ENCODE data around the gene JAK1. TPM values are rescaled to one million over a fixed set of nuclear protein-coding genes. Genes with fewer than 3 reads are reported as not detected.
"Not testable (repeated sequence)": the region's sequence is repeated elsewhere in the genome, so short reads cannot be mapped to it uniquely, and the experiment has no call there.

JAK1 gene
- total and polyA plus RNA-seq, 3 experiments from 2014 or later = 106 to 300 (median 108) TPM

GRCh38 chr1:64934115-64934877 is 32.1 kb downstream of the JAK1 start:
- H3K4me3 ChIP-seq (ENCODE audit: low read length) = no peak overlapping the region
- CTCF ChIA-PET = no interaction called here

GRCh38 chr1:64933296-64934070 is 32.9 kb downstream of the JAK1 start:
- Histone ChIP-seq H3K4me1 (ENCODE audit: insufficient read depth, low read length) (peaks cover 42% of the 10 kb centered on the region), H3K4me3 (ENCODE audit: low read length) (no peak overlapping the region), H3K36me3 (ENCODE audit: insufficient read depth, low read length) (no peaks in the 10 kb centered on the region), H3K27me3 (ENCODE audit: insufficient read depth, low read length, poor library complexity, severe bottlenecking) (no peaks in the 10 kb centered on the region), H3K9me3 (ENCODE audit: low read length) (no peaks in the 10 kb centered on the region), H3K27ac (ENCODE audit: low read depth, low read length) (no peak overlapping the region)
- no peaks in the 10 kb centered on the region for H3K9me3 Mint-ChIP-seq
- peaks cover 0 to 2% of the 10 kb centered on the region in 2 donors for H3K27me3 Mint-ChIP-seq
- H3K4me3 Mint-ChIP-seq = peak overlapping the region in 5 of 7 donors; percentile 9 to 64 (median 29)
- CTCF ChIA-PET = interaction anchor here (1.3 kb wide), 1 partner anchor 65 kb away, joined by 3 read pairs; no protein-coding TSS in a partner anchor
- peaks cover 0 to 20% (median 3%) of the 10 kb centered on the region in 3 donors for H3K36me3 Mint-ChIP-seq
- DNase-seq = peak in 1 of 5 donors; percentile 21
- H3K4me1 Mint-ChIP-seq = peaks cover 87 to 93% (median 92%) of the 10 kb centered on the region in 3 donors
- POLR2A ChIA-PET = no interaction called here
- H3K27ac Mint-ChIP-seq = peak overlapping the region; percentile 32 to 82 (median 40)

More at GRCh38 chr1:64934115-64934877, 32.1 kb downstream of the JAK1 start:
- POLR2A ChIA-PET = no interaction called here
- Histone ChIP-seq H3K4me1 (ENCODE audit: insufficient read depth, low read length) (peaks cover 36% of the 10 kb centered on the region), H3K27ac (ENCODE audit: low read depth, low read length) (no peak overlapping the region), H3K9me3 (ENCODE audit: low read length) (no peaks in the 10 kb centered on the region), H3K27me3 (ENCODE audit: insufficient read depth, low read length, poor library complexity, severe bottlenecking) (no peaks in the 10 kb centered on the region), H3K36me3 (ENCODE audit: insufficient read depth, low read length) (no peaks in the 10 kb centered on the region)
- H3K4me3 Mint-ChIP-seq = peak overlapping the region in 5 of 7 donors; percentile 9 to 64 (median 26)
- H3K36me3 Mint-ChIP-seq = peaks cover 0 to 20% (median 3%) of the 10 kb centered on the region in 3 donors
- H3K4me1 Mint-ChIP-seq = peaks cover 86 to 93% (median 92%) of the 10 kb centered on the region in 3 donors
- no peaks in the 10 kb centered on the region for H3K9me3 Mint-ChIP-seq
- no peak for DNase-seq
- H3K27ac Mint-ChIP-seq = peak overlapping the region; percentile 2 to 76 (median 42)
- H3K27me3 Mint-ChIP-seq = peaks cover 0 to 2% of the 10 kb centered on the region in 2 donors

GRCh38 chr1:64932962-64933295 is 33.4 kb downstream of the JAK1 start:
- H3K36me3 ChIP-seq (ENCODE audit: insufficient read depth, low read length) = no peaks in the 10 kb centered on the region
- no peak for DNase-seq
- POLR2A ChIA-PET = interaction anchor here (0.6 kb wide), 1 partner anchor 105 kb away, joined by 4 read pairs; no protein-coding TSS in a partner anchor
- H3K9me3 Mint-ChIP-seq = no peaks in the 10 kb centered on the region
- H3K27me3 ChIP-seq (ENCODE audit: insufficient read depth, low read length, poor library complexity, severe bottlenecking) = no peaks in the 10 kb centered on the region
- H3K4me1 ChIP-seq (ENCODE audit: insufficient read depth, low read length) = peaks cover 47% of the 10 kb centered on the region
- no peak overlapping the region for H3K27ac ChIP-seq (ENCODE audit: low read depth, low read length)
- H3K4me1 Mint-ChIP-seq = peaks cover 89 to 94% (median 92%) of the 10 kb centered on the region in 3 donors
- no peaks in the 10 kb centered on the region for H3K9me3 ChIP-seq (ENCODE audit: low read length)
- peak overlapping the region; percentile 2 to 82 (median 40) for H3K27ac Mint-ChIP-seq
- H3K27me3 Mint-ChIP-seq = peaks cover 0 to 2% of the 10 kb centered on the region in 2 donors
- H3K4me3 Mint-ChIP-seq = peak overlapping the region in 4 of 7 donors; percentile 14 to 64 (median 26)
- CTCF ChIA-PET = interaction anchor here (1.2 to 1.3 kb wide), 2 partner anchors 10 to 64 kb away, joined by 3 read pairs; no protein-coding TSS in a partner anchor
- H3K36me3 Mint-ChIP-seq = peaks cover 0 to 20% (median 3%) of the 10 kb centered on the region in 3 donors
- no peak overlapping the region for H3K4me3 ChIP-seq (ENCODE audit: low read length)

GRCh38 chr1:64930640-64931039 is 35.7 kb downstream of the JAK1 start:
- H3K9me3 Mint-ChIP-seq; H3K27me3 Mint-ChIP-seq; H3K9me3 ChIP-seq (ENCODE audit: low read length); H3K4me3 ChIP-seq (ENCODE audit: low read length); H3K27ac ChIP-seq (ENCODE audit: low read depth, low read length); POLR2A ChIA-PET; CTCF ChIA-PET; DNase-seq; H3K27me3 ChIP-seq (ENCODE audit: insufficient read depth, low read length, poor library complexity, severe bottlenecking); H3K36me3 ChIP-seq (ENCODE audit: insufficient read depth, low read length): not testable (repeated sequence)
- Mint-ChIP-seq H3K27ac (peak overlapping the region in 1 of 8 donors; percentile 51), H3K36me3 (peaks cover 3 to 29% (median 4%) of the 10 kb centered on the region in 3 donors), H3K4me3 (peak overlapping the region in 1 of 7 donors; percentile 26), H3K4me1 (peaks cover 91 to 94% (median 93%) of the 10 kb centered on the region in 3 donors)
- H3K4me1 ChIP-seq (ENCODE audit: insufficient read depth, low read length) = peaks cover 59% of the 10 kb centered on the region

- CTCF ChIA-PET = interaction anchor here (0.6 kb wide), 1 partner anchor 37 kb away, joined by 3 read pairs; no protein-coding TSS in a partner anchor
- peaks cover 91 to 94% (median 93%) of the 10 kb centered on the region in 3 donors for H3K4me1 Mint-ChIP-seq
These were observed 37.1 kb downstream of the JAK1 start for GRCh38 chr1:64929221-64929620.

GRCh38 chr1:64928325-64928724 is 38.0 kb downstream of the JAK1 start:
- Mint-ChIP-seq H3K36me3 (peaks cover 3 to 30% (median 4%) of the 10 kb centered on the region in 3 donors), H3K27ac (peak overlapping the region; percentile 45 to 80 (median 67)), H3K27me3 (peaks cover 0 to 2% of the 10 kb centered on the region in 2 donors), H3K4me1 (peaks cover 91 to 94% (median 93%) of the 10 kb centered on the region in 3 donors), H3K9me3 (no peaks in the 10 kb centered on the region), H3K4me3 (peak overlapping the region in 5 of 7 donors; percentile 33 to 67 (median 61))
- no peaks in the 10 kb centered on the region for H3K36me3 ChIP-seq (ENCODE audit: insufficient read depth, low read length)
- no peak overlapping the region for H3K27ac ChIP-seq (ENCODE audit: low read depth, low read length)
- ChIA-PET POLR2A (interaction anchor here (0.5 kb wide), 1 partner anchor 431 kb away, joined by 4 read pairs; no protein-coding TSS in a partner anchor), CTCF (interaction anchor here (1.1 kb wide), 1 partner anchor 51 kb away, joined by 3 read pairs; no protein-coding TSS in a partner anchor)
- H3K4me1 ChIP-seq (ENCODE audit: insufficient read depth, low read length) = peaks cover 63% of the 10 kb centered on the region
- no peak for DNase-seq
- H3K9me3 ChIP-seq (ENCODE audit: low read length) = no peaks in the 10 kb centered on the region
- H3K4me3 ChIP-seq (ENCODE audit: low read length) = no peak overlapping the region
- no peaks in the 10 kb centered on the region for H3K27me3 ChIP-seq (ENCODE audit: insufficient read depth, low read length, poor library complexity, severe bottlenecking)

More at GRCh38 chr1:64929221-64929620, 37.1 kb downstream of the JAK1 start:
- no peaks in the 10 kb centered on the region for H3K36me3 ChIP-seq (ENCODE audit: insufficient read depth, low read length)
- H3K27me3 Mint-ChIP-seq = peaks cover 0 to 2% of the 10 kb centered on the region in 2 donors
- H3K4me3 Mint-ChIP-seq = peak overlapping the region in 5 of 7 donors; percentile 5 to 61 (median 32)
- H3K4me1 ChIP-seq (ENCODE audit: insufficient read depth, low read length) = peaks cover 64% of the 10 kb centered on the region
- H3K4me3 ChIP-seq (ENCODE audit: low read length) = no peak overlapping the region
- POLR2A ChIA-PET = no interaction called here
- no peaks in the 10 kb centered on the region for H3K27me3 ChIP-seq (ENCODE audit: insufficient read depth, low read length, poor library complexity, severe bottlenecking)
- DNase-seq = no peak
- no peaks in the 10 kb centered on the region for H3K9me3 ChIP-seq (ENCODE audit: low read length)
- peak overlapping the region in 4 of 8 donors; percentile 26 to 72 (median 58) for H3K27ac Mint-ChIP-seq
- peaks cover 3 to 30% (median 4%) of the 10 kb centered on the region in 3 donors for H3K36me3 Mint-ChIP-seq
- no peaks in the 10 kb centered on the region for H3K9me3 Mint-ChIP-seq
- H3K27ac ChIP-seq (ENCODE audit: low read depth, low read length) = no peak overlapping the region

- Mint-ChIP-seq H3K27ac (peak overlapping the region in 7 of 8 donors; percentile 20 to 60 (median 27)), H3K4me1 (peaks cover 97 to 100% (median 100%) of the 10 kb centered on the region in 3 donors), H3K9me3 (no peaks in the 10 kb centered on the region), H3K36me3 (peaks cover under 1 to 21% (median 4%) of the 10 kb centered on the region in 3 donors), H3K27me3 (no peaks in the 10 kb centered on the region), H3K4me3 (peak overlapping the region in 4 of 7 donors; percentile 25 to 38 (median 26))
- Histone ChIP-seq H3K4me3 (ENCODE audit: low read length) (no peak overlapping the region), H3K36me3 (ENCODE audit: insufficient read depth, low read length) (no peaks in the 10 kb centered on the region), H3K27me3 (ENCODE audit: insufficient read depth, low read length, poor library complexity, severe bottlenecking) (no peaks in the 10 kb centered on the region), H3K9me3 (ENCODE audit: low read length) (no peaks in the 10 kb centered on the region), H3K27ac (ENCODE audit: low read depth, low read length) (no peak overlapping the region), H3K4me1 (ENCODE audit: insufficient read depth, low read length) (peaks cover 86% of the 10 kb centered on the region)
- ChIA-PET CTCF (no interaction called here), POLR2A (no interaction called here)
- no peak for DNase-seq
These were observed 40.8 kb downstream of the JAK1 start for GRCh38 chr1:64925594-64925993.

Measured in CD8-positive, alpha-beta memory T cell (primary cell).